ENCODE measurements around the gene NKX1-1.
A peak's percentile ranks its signal among the peaks of the same experiment; 100 is the strongest.

The NKX1-1 gene

GRCh38 chr4:1364217-1364616, 42.0 kb downstream of the NKX1-1 start:
- no peak for DNase-seq (ENCODE audit: low read depth, low spot score)
- TF ChIP-seq, protein P1, sequence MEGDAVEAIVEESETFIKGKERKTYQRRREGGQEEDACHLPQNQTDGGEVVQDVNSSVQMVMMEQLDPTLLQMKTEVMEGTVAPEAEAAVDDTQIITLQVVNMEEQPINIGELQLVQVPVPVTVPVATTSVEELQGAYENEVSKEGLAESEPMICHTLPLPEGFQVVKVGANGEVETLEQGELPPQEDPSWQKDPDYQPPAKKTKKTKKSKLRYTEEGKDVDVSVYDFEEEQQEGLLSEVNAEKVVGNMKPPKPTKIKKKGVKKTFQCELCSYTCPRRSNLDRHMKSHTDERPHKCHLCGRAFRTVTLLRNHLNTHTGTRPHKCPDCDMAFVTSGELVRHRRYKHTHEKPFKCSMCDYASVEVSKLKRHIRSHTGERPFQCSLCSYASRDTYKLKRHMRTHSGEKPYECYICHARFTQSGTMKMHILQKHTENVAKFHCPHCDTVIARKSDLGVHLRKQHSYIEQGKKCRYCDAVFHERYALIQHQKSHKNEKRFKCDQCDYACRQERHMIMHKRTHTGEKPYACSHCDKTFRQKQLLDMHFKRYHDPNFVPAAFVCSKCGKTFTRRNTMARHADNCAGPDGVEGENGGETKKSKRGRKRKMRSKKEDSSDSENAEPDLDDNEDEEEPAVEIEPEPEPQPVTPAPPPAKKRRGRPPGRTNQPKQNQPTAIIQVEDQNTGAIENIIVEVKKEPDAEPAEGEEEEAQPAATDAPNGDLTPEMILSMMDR (IDR thresholded peaks at IDR 0.05; ENCODE audit: low read depth, low read length): no peak
- in situ Hi-C loops (cut with HindIII; ENCODE audit: low sequenced_read_pairs): no loop called here
- no peak overlapping the region for H3K4me3 ChIP-seq (ENCODE audit: low read depth, low read length)

- in situ Hi-C loops (cut with HindIII; ENCODE audit: low sequenced_read_pairs): no loop called here
- H3K4me3 ChIP-seq (ENCODE audit: low read depth, low read length): no peak overlapping the region
Observed at GRCh38 chr4:1363513-1363912, 42.7 kb downstream of the NKX1-1 start.

DNA sequence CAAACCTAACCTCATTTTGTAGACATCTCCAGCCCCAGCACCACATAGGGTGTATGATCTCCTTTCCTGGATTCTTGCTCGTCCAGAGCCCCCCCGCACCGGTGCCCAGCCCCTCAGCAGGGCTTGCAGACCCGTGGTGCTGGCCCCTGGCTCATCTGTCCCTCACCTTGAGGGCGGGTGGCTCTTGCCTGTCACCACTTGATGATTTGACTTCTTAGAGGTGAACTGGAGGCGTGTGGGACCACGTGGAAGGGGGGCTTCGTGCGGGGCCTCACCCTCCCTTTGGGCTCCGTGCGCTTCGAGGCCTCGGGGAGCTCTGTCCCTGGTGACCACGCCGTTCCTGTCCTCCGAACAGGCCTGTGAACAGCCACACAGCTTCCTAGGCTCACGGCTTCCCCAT, 43.7 kb downstream of the NKX1-1 start:
- TF ChIP-seq, protein P1 (IDR thresholded peaks at IDR 0.05; ENCODE audit: low read depth, low read length): no peak
- no peak overlapping the region for H3K4me3 ChIP-seq (ENCODE audit: low read depth, low read length)
- in situ Hi-C loops (cut with HindIII; ENCODE audit: low sequenced_read_pairs): no loop called here
- no peak for DNase-seq (ENCODE audit: low read depth, low spot score)

More at GRCh38 chr4:1363513-1363912, 42.7 kb downstream of the NKX1-1 start:
- no peak for DNase-seq (ENCODE audit: low read depth, low spot score)
- TF ChIP-seq, protein P1 (IDR thresholded peaks at IDR 0.05; ENCODE audit: low read depth, low read length): no peak

DNA sequence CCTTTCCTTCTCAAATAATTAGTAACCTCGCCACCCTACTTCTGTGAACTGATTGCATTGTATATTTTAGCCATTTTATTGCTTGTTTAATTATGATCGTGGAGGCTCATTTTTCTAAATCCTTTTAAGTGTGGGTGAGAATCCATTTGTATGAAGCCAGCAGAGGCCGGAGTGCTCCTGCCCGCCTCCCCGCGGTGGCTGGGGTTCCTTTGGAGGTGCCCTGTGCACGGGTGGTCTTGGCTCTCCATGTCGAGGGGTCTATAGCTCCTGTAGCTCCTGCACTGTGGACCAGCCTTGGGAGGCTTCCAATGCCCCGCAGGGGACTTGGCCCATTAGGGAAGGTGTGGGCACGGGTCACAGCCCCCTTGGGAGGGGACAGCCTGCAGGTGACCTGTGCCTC, 44.2 kb downstream of the NKX1-1 start:
- DNase-seq (ENCODE audit: low read depth, low spot score): no peak
- no peak overlapping the region for H3K4me3 ChIP-seq (ENCODE audit: low read depth, low read length)
- TF ChIP-seq, protein P1 (IDR thresholded peaks at IDR 0.05; ENCODE audit: low read depth, low read length): no peak
- in situ Hi-C loops (cut with HindIII; ENCODE audit: low sequenced_read_pairs): no loop called here

DNA sequence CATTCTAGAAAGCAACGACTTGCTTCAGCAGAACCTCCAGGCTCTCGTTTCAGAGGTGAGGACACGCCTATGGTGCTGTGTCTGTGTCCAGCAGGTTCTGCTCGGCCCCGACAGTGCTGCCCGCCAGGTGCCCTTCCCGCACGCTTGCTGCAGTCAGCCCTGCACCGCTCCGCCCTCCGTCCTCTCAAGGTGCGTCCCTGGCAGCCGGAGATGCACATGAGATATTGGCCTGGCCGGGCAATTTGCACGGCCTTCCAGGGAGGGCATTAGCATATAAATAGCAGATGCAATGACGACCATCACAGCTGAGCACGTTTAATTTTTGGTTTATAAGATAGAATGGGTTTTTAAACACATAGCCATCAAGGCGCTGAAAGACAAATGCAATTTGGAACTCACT, 44.8 kb downstream of the NKX1-1 start:
- in situ Hi-C loops (cut with HindIII; ENCODE audit: low sequenced_read_pairs): no loop called here
- TF ChIP-seq, protein P1 (IDR thresholded peaks at IDR 0.05; ENCODE audit: low read depth, low read length): no peak
- no peak overlapping the region for H3K4me3 ChIP-seq (ENCODE audit: low read depth, low read length)
- DNase-seq (ENCODE audit: low read depth, low spot score): no peak

GRCh38 chr4:1360423-1361283, 45.6 kb downstream of the NKX1-1 start:
- no peak overlapping the region for H3K4me3 ChIP-seq (ENCODE audit: low read depth, low read length)
- TF ChIP-seq, protein P1 (IDR thresholded peaks at IDR 0.05; ENCODE audit: low read depth, low read length): no peak
- in situ Hi-C loops (cut with HindIII; ENCODE audit: low sequenced_read_pairs): no loop called here
- DNase-seq (ENCODE audit: low read depth, low spot score): peak; percentile 49

Data from astrocyte of the spinal cord (primary cell).